ENCODE results near the gene MIOS. TPM values are rescaled to one million over a fixed set of nuclear protein-coding genes. Genes with fewer than 3 reads are reported as not detected.
A peak's percentile ranks its signal among the peaks of the same experiment; 100 is the strongest.

Gene MIOS
- total and polyA plus RNA-seq, 9 of the 15 experiments (the other 6 are each of a cell fraction or from before 2014, with no cell fraction given): 7.8 to 47.8 (median 30.6) TPM

GRCh38 chr7:7640221-7641128 lies 73.8 kb downstream of the MIOS start, which contains the start of gene UMAD1 (continued):
- TF ChIP-seq MTA1 (IDR thresholded peaks at IDR 0.05; ENCODE audit: borderline replicate concordance): peak; percentile 76
- TF ChIP-seq ZNF277 (CRISPR knock-in tag; IDR thresholded peaks at IDR 0.05; ENCODE audit: borderline replicate concordance): no peak
- TF ChIP-seq MTA3 (IDR thresholded peaks at IDR 0.05; ENCODE audit: borderline replicate concordance): peak; percentile 80
- TF ChIP-seq ETS1 (conservative IDR thresholded peaks at IDR 0.05; ENCODE audit: control insufficient read depth, low read depth, low read length): peak; percentile 73; the same call in 1 of the 2 replicates
- 0 out of 2 replicates have a peak, but pooled peaks have one; percentile 28 for TF ChIP-seq KDM2B (CRISPR knock-in tag; IDR thresholded peaks at IDR 0.05)
- TF ChIP-seq TARDBP (IDR thresholded peaks at IDR 0.05): peak; percentile 65; the same call in 1 of the 2 replicates
- peak; percentile 58 for TF ChIP-seq SOX6 (IDR thresholded peaks at IDR 0.05)
- TF ChIP-seq ASH1L (IDR thresholded peaks at IDR 0.05; ENCODE audit: borderline replicate concordance, low read depth, partially characterized antibody): peak; percentile 84
- 0 out of 2 replicates have a peak, but pooled peaks have one; percentile 20 for TF ChIP-seq RFX5 (IDR thresholded peaks at IDR 0.05; ENCODE audit: low read depth, low read length)
- TF ChIP-seq SAP30 (IDR thresholded peaks at IDR 0.05; ENCODE audit: borderline replicate concordance, insufficient read depth, low read depth, low read length, poor library complexity, severe bottlenecking): peak; percentile 84
- peak; percentile 93 for TF ChIP-seq NKRF (IDR thresholded peaks at IDR 0.05; ENCODE audit: borderline replicate concordance)
- peak; percentile 95 for TF ChIP-seq GABPA (tag; conservative IDR thresholded peaks at IDR 0.05; ENCODE audit: low read depth)
- no peak for TF ChIP-seq HNRNPL (IDR thresholded peaks at IDR 0.05; ENCODE audit: low read depth, low read length)
- TF ChIP-seq E2F6 (IDR thresholded peaks at IDR 0.05; ENCODE audit: borderline replicate concordance in 1 of 2, extremely low read depth in 1 of 2, insufficient read depth in 1 of 2, insufficient read length in 1 of 2, low read depth in 1 of 2, low read length in 1 of 2, poor library complexity in 1 of 2, severe bottlenecking in 1 of 2): peak; percentile 89 to 93
- no peak for TF ChIP-seq MTF1 (CRISPR knock-in tag; IDR thresholded peaks at IDR 0.05; ENCODE audit: borderline replicate concordance)
- TF ChIP-seq NFYB (IDR thresholded peaks at IDR 0.05; ENCODE audit: extremely low read depth, insufficient read length): peak; percentile 65
- peak; percentile 18 for TF ChIP-seq ZNF12 (CRISPR knock-in tag; IDR thresholded peaks at IDR 0.05)
- TF ChIP-seq STAT5A (IDR thresholded peaks at IDR 0.05; ENCODE audit: borderline replicate concordance, low read length): no peak
- peak; percentile 52; the same call in 1 of the 2 replicates for TF ChIP-seq ZNF24 (IDR thresholded peaks at IDR 0.05)
- no peak for TF ChIP-seq ZNF282 (CRISPR knock-in tag; IDR thresholded peaks at IDR 0.05)
- TF ChIP-seq MCM3 (IDR thresholded peaks at IDR 0.05): no peak
- no peak for TF ChIP-seq ZNF224 (CRISPR knock-in tag; IDR thresholded peaks at IDR 0.05)

Data from K562 (cell line).